ENCODE data around the gene IFITM5. TPM values are rescaled to one million over a fixed set of nuclear protein-coding genes. Genes with fewer than 3 reads are reported as not detected.

Gene IFITM5
- total and polyA plus RNA-seq, 9 of the 15 experiments (the other 6 are each of a cell fraction or from before 2014, with no cell fraction given), result 0.19 TPM; not detected in 8

GRCh38 chr11:335779-336658 is 36.7 kb upstream of the IFITM5 start (continued):
- TF ChIP-seq, protein P1, sequence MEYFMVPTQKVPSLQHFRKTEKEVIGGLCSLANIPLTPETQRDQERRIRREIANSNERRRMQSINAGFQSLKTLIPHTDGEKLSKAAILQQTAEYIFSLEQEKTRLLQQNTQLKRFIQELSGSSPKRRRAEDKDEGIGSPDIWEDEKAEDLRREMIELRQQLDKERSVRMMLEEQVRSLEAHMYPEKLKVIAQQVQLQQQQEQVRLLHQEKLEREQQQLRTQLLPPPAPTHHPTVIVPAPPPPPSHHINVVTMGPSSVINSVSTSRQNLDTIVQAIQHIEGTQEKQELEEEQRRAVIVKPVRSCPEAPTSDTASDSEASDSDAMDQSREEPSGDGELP (CRISPR knock-in tag; IDR thresholded peaks at IDR 0.05; ENCODE audit: borderline replicate concordance), result peak; percentile 21; the same call in 1 of the 2 replicates
- peak; percentile 18; the same call in 1 of the 2 replicates for TF ChIP-seq CBFA2T3 (IDR thresholded peaks at IDR 0.05)
- peak; percentile 29; the same call in 1 of the 2 replicates for TF ChIP-seq SMAD4 (CRISPR knock-in tag; conservative IDR thresholded peaks at IDR 0.05)
- TF ChIP-seq MIER1 (IDR thresholded peaks at IDR 0.05; ENCODE audit: low read depth), result no peak
- peak; percentile 30 for TF ChIP-seq MGA (IDR thresholded peaks at IDR 0.05)
- 0 out of 2 replicates have a peak, but pooled peaks have one; percentile 23 for TF ChIP-seq ZNF263 (CRISPR knock-in tag; IDR thresholded peaks at IDR 0.05; ENCODE audit: borderline replicate concordance)
- 0 out of 2 replicates have a peak, but pooled peaks have one; percentile 13 for TF ChIP-seq ZNF583 (CRISPR knock-in tag; IDR thresholded peaks at IDR 0.05)

All from K562 (cell line).